CD4-positive, alpha-beta T cell (primary cell): ENCODE results near the gene ULK4. TPM values are rescaled to one million over a fixed set of nuclear protein-coding genes. Genes with fewer than 3 reads are reported as not detected.
"Not testable (repeated sequence)": the region's sequence is repeated elsewhere in the genome, so short reads cannot be mapped to it uniquely, and the experiment has no call there.

Experiments used
- ATAC-seq: fragments of 200-7000 bp; cut with Tn5 transposase; one replicate; pipeline ENCODE4 v1.10.0; 2022; ENCODE audit warnings: mild to moderate bottlenecking; ENCODE audit not compliant: poor library complexity
- CTCF ChIA-PET: fragments of 350-600 bp; sonication (Branson Sonifier 250); formaldehyde crosslinking; loops from one replicate; lab custom pipeline; 2021; ENCODE audit warnings: antibody characterized with exemption, inconsistent platforms; lab: Charles Lee
- POLR2A ChIA-PET: fragments of 350-600 bp; sonication (Branson Sonifier 250); formaldehyde crosslinking; loops from one replicate; lab custom pipeline; 2021; ENCODE audit warnings: antibody characterized with exemption, inconsistent platforms; lab: Charles Lee
- DNase-seq, 14 experiments: peaks; one replicate each; pipeline ENCODE4 v3.0.0-alpha.2; 2013 to 2020; ENCODE audit warnings: mixed read lengths in 2 of 14
- H3K27ac ChIP-seq, 2 donors: one replicate each; pipeline versions ENCODE4 v1.5.1 to v1.7.0; 2013; ENCODE audit warnings: low read length in 2 of 2, low read depth in 1 of 2, mild to moderate bottlenecking in 1 of 2
- H3K27me3 ChIP-seq, 2 experiments: 1 replicate in 1 of 2; 2 replicates in 1 of 2; pipeline versions ENCODE4 v1.6.1 to v1.7.0; 2013; ENCODE audit warnings: low read length in 2 of 2, control low read depth in 1 of 2, mild to moderate bottlenecking in 1 of 2, moderate library complexity in 1 of 2; ENCODE audit not compliant: insufficient read depth in 2 of 2, control insufficient read depth in 1 of 2
- H3K36me3 ChIP-seq: one replicate; pipeline ENCODE4 v1.6.1; 2013; ENCODE audit warnings: low read length, control low read depth; ENCODE audit not compliant: insufficient read depth
- H3K4me1 ChIP-seq: one replicate; pipeline ENCODE4 v1.6.1; 2013; ENCODE audit warnings: low read length, control low read depth; ENCODE audit not compliant: insufficient read depth
- H3K4me3 ChIP-seq: one replicate; pipeline ENCODE4 v1.5.1; 2013; ENCODE audit warnings: mild to moderate bottlenecking, low read length, moderate library complexity
- H3K9me3 ChIP-seq, 2 experiments: 1 replicate in 1 of 2; 2 replicates in 1 of 2; pipeline versions ENCODE4 v1.6.1 to v1.7.0; 2013; ENCODE audit warnings: low read length in 2 of 2, mild to moderate bottlenecking in 2 of 2, control low read depth in 1 of 2, moderate library complexity in 1 of 2; ENCODE audit not compliant: control insufficient read depth in 1 of 2, insufficient read depth in 1 of 2
- H3K27ac Mint-ChIP-seq: one replicate; pipeline ENCODE4 v1.8.0; 2020; ENCODE audit warnings: mixed read lengths
- H3K27me3 Mint-ChIP-seq: one replicate; pipeline ENCODE4 v1.8.0; 2021; ENCODE audit warnings: mixed read lengths
- H3K36me3 Mint-ChIP-seq: one replicate; pipeline ENCODE4 v1.8.0; 2021; ENCODE audit warnings: low read depth, mixed read lengths
- H3K4me1 Mint-ChIP-seq: one replicate; pipeline ENCODE4 v1.8.0; 2021; ENCODE audit warnings: low read depth, mixed read lengths
- H3K4me3 Mint-ChIP-seq: one replicate; pipeline ENCODE4 v1.8.0; 2020; ENCODE audit warnings: mild to moderate bottlenecking, mixed read lengths
- H3K9me3 Mint-ChIP-seq: one replicate; pipeline ENCODE4 v1.8.0; 2020; ENCODE audit warnings: mixed read lengths
- CTCF ChIP-seq: fragments of 200-600 bp; IDR thresholded peaks from one replicate; pipeline ENCODE4 v1.8.0; 2022; ENCODE audit warnings: antibody characterized with exemption, mild to moderate bottlenecking
- intact Hi-C, 2 experiments: fragments of 100-400 bp; cut with DNase I in 1 of 2; cut with micrococcal nuclease in 1 of 2; formaldehyde crosslinking; loops; one replicate each; pipeline versions ENCODE4 v1.15.1 to v1.9.0; 2023 to 2025; cut with DNase I, micrococcal nuclease
- total RNA-seq, 174 experiments: library from RNA in 2 of 174; stranded (reverse) in 2 of 174; gene quantifications; one replicate each; pipeline ENCODE4 v1.2.3 and lab custom pipeline; 2021 to 2026

ULK4 gene
- total RNA-seq, 2 experiments from 2014 or later = 23.8 to 28.6 TPM

- Histone ChIP-seq H3K27ac (no peak overlapping the region), H3K9me3 (no peaks in the 10 kb centered on the region), H3K4me3 (no peak overlapping the region), H3K27me3 (no peaks in the 10 kb centered on the region), H3K4me1 (no peaks in the 10 kb centered on the region), H3K36me3 (no peaks in the 10 kb centered on the region)
- TF ChIP-seq CTCF = no peak
- ChIA-PET POLR2A (no interaction called here), CTCF (no interaction called here)
- intact Hi-C loops = no loop called here
- ATAC-seq (no peak), DNase-seq (no peak)
- H3K9me3 Mint-ChIP-seq = no peaks in the 10 kb centered on the region
- H3K4me3 Mint-ChIP-seq = no peak overlapping the region
- H3K27ac Mint-ChIP-seq = no peak overlapping the region
- H3K27me3 Mint-ChIP-seq = no peaks in the 10 kb centered on the region
- no peaks in the 10 kb centered on the region for H3K4me1 Mint-ChIP-seq
- peaks cover 43% of the 10 kb centered on the region for H3K36me3 Mint-ChIP-seq
Observed at GRCh38 chr3:41457176-41457575, 504.7 kb downstream of the ULK4 start.

- H3K4me3 ChIP-seq = no peak overlapping the region
- no peak overlapping the region for H3K27ac Mint-ChIP-seq
- ChIA-PET CTCF (no interaction called here), POLR2A (no interaction called here)
- H3K9me3 ChIP-seq = no peaks in the 10 kb centered on the region
- H3K4me3 Mint-ChIP-seq = no peak overlapping the region
- TF ChIP-seq CTCF = no peak
- H3K36me3 ChIP-seq = no peaks in the 10 kb centered on the region
- DNase-seq = no peak
- no peaks in the 10 kb centered on the region for H3K9me3 Mint-ChIP-seq
- H3K27me3 Mint-ChIP-seq = no peaks in the 10 kb centered on the region
- H3K4me1 ChIP-seq = no peaks in the 10 kb centered on the region
- intact Hi-C loops = no loop called here
- peaks cover 41% of the 10 kb centered on the region for H3K36me3 Mint-ChIP-seq
- H3K27me3 ChIP-seq = no peaks in the 10 kb centered on the region
- no peaks in the 10 kb centered on the region for H3K4me1 Mint-ChIP-seq
- H3K27ac ChIP-seq = no peak overlapping the region
- ATAC-seq = no peak
Observed at GRCh38 chr3:41456162-41456561, 505.7 kb downstream of the ULK4 start.

- H3K27ac Mint-ChIP-seq, intact Hi-C loops, H3K9me3 Mint-ChIP-seq, POLR2A ChIA-PET, H3K4me3 Mint-ChIP-seq, H3K4me1 Mint-ChIP-seq, DNase-seq, H3K36me3 ChIP-seq, H3K4me3 ChIP-seq, H3K4me1 ChIP-seq, H3K27ac ChIP-seq, H3K27me3 Mint-ChIP-seq, H3K9me3 ChIP-seq, ATAC-seq, H3K27me3 ChIP-seq: not testable (repeated sequence)
- CTCF ChIA-PET = interaction anchor here (1.5 kb wide), 1 partner anchor 8 kb away, joined by 4 read pairs; no protein-coding TSS in a partner anchor
- peaks cover 43% of the 10 kb centered on the region for H3K36me3 Mint-ChIP-seq
Observed at GRCh38 chr3:41453618-41454017, 508.3 kb downstream of the ULK4 start.
